ENCODE results near the gene FMR1. TPM values are rescaled to one million over a fixed set of nuclear protein-coding genes. Genes with fewer than 3 reads are reported as not detected.

Gene FMR1
- total RNA-seq, 1 donor from 2014 or later: 45.6 TPM

DNA sequence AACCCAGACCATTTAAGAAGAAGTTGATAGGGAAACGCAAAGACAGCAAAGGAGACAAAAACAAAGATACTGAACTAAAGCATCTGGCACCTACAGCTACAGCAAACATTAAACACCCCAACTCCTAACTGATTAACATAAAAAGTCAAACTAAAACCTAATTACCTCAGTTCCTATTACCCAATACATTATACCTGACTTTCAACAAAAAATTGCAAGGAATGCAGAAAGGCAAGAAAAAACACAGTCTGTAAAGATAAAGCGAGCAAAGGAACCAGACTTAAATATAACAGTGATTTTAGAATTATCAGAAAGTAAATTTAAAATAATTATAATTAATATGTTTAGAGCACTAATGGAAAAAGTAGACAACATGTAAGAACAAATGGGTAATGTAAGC is 9.4 kb upstream of the FMR1 start:
- Histone ChIP-seq H3K4me3 (ENCODE audit: insufficient read depth, low read depth, low read length) (no peak overlapping the region), H3K27ac (ENCODE audit: low read depth, low read length) (no peak overlapping the region), H3K4me1 (ENCODE audit: insufficient read depth, low read length) (no peaks in the 10 kb centered on the region), H3K79me2 (ENCODE audit: insufficient read depth, low read length) (no peaks in the 10 kb centered on the region), H3K36me3 (ENCODE audit: insufficient read depth, low read length) (no peaks in the 10 kb centered on the region), H3K4me2 (ENCODE audit: low read length) (no peak overlapping the region), H3K27me3 (ENCODE audit: insufficient read depth, low read length) (no peaks in the 10 kb centered on the region), H3K9me3 (ENCODE audit: insufficient read depth, low read depth, low read length) (no peaks in the 10 kb centered on the region), H3K9ac (ENCODE audit: low read length) (no peak overlapping the region), H4K20me1 (ENCODE audit: insufficient read depth, low read length) (no peaks in the 10 kb centered on the region), H2AFZ (ENCODE audit: low read depth, low read length) (no peak overlapping the region)
- Mint-ChIP-seq H3K4me1 (ENCODE audit: low read depth, unreplicated experiment) (peaks cover 5% of the 10 kb centered on the region), H3K9me3 (ENCODE audit: unreplicated experiment) (no peaks in the 10 kb centered on the region), H3K27ac (ENCODE audit: unreplicated experiment) (no peak overlapping the region), H3K36me3 (ENCODE audit: low read depth, unreplicated experiment) (no peaks in the 10 kb centered on the region), H3K4me3 (ENCODE audit: unreplicated experiment) (no peak overlapping the region), H3K27me3 (ENCODE audit: low read depth, unreplicated experiment) (no peaks in the 10 kb centered on the region)
- DNase-seq (ENCODE audit: low read depth) (no peak), FAIRE-seq (peak; percentile 91)
- TF ChIP-seq EZH2 (IDR thresholded peaks at IDR 0.05; ENCODE audit: insufficient read depth, low read length): no peak
- TF ChIP-seq, protein P1, sequence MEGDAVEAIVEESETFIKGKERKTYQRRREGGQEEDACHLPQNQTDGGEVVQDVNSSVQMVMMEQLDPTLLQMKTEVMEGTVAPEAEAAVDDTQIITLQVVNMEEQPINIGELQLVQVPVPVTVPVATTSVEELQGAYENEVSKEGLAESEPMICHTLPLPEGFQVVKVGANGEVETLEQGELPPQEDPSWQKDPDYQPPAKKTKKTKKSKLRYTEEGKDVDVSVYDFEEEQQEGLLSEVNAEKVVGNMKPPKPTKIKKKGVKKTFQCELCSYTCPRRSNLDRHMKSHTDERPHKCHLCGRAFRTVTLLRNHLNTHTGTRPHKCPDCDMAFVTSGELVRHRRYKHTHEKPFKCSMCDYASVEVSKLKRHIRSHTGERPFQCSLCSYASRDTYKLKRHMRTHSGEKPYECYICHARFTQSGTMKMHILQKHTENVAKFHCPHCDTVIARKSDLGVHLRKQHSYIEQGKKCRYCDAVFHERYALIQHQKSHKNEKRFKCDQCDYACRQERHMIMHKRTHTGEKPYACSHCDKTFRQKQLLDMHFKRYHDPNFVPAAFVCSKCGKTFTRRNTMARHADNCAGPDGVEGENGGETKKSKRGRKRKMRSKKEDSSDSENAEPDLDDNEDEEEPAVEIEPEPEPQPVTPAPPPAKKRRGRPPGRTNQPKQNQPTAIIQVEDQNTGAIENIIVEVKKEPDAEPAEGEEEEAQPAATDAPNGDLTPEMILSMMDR (IDR thresholded peaks at IDR 0.05; ENCODE audit: insufficient read depth, low read depth, low read length): no peak

DNA sequence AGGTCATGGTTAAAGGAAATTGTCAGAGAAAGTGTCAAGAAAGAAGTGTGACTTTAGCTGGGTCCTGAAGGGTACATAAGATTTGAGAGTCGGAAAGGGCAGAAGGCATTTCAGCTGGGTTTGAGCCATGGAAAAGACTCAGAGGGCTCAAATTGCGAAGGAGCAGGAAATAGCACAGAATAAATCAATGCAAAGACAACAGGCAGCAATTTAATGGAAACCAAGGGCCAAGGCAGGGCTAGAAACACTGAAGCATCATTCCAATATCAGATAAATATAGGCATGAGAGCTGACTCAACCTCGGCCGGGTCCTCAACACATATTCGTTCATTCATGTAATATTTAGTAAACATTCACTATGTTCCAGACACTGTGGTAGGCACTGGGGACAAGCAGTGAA is 3.6 kb upstream of the FMR1 start:
- Histone ChIP-seq H3K27me3 (ENCODE audit: insufficient read depth, low read length) (no peaks in the 10 kb centered on the region), H3K27ac (ENCODE audit: low read depth, low read length) (no peak overlapping the region), H2AFZ (ENCODE audit: low read depth, low read length) (no peak overlapping the region), H3K79me2 (ENCODE audit: insufficient read depth, low read length) (peaks cover 9% of the 10 kb centered on the region), H3K4me1 (ENCODE audit: insufficient read depth, low read length) (no peaks in the 10 kb centered on the region), H3K9ac (ENCODE audit: low read length) (no peak overlapping the region), H3K9me3 (ENCODE audit: insufficient read depth, low read depth, low read length) (no peaks in the 10 kb centered on the region), H3K4me3 (ENCODE audit: insufficient read depth, low read depth, low read length) (no peak overlapping the region), H3K4me2 (ENCODE audit: low read length) (no peak overlapping the region), H3K36me3 (ENCODE audit: insufficient read depth, low read length) (no peaks in the 10 kb centered on the region), H4K20me1 (ENCODE audit: insufficient read depth, low read length) (peaks cover 5% of the 10 kb centered on the region)
- DNase-seq (ENCODE audit: low read depth) (no peak), FAIRE-seq (peak; percentile 52)
- Mint-ChIP-seq H3K36me3 (ENCODE audit: low read depth, unreplicated experiment) (no peaks in the 10 kb centered on the region), H3K9me3 (ENCODE audit: unreplicated experiment) (no peaks in the 10 kb centered on the region), H3K27me3 (ENCODE audit: low read depth, unreplicated experiment) (no peaks in the 10 kb centered on the region), H3K27ac (ENCODE audit: unreplicated experiment) (no peak overlapping the region), H3K4me3 (ENCODE audit: unreplicated experiment) (no peak overlapping the region), H3K4me1 (ENCODE audit: low read depth, unreplicated experiment) (peaks cover 1% of the 10 kb centered on the region)
- no peak for TF ChIP-seq EZH2 (IDR thresholded peaks at IDR 0.05; ENCODE audit: insufficient read depth, low read length)
- TF ChIP-seq, protein P1 (IDR thresholded peaks at IDR 0.05; ENCODE audit: insufficient read depth, low read depth, low read length): no peak

DNA sequence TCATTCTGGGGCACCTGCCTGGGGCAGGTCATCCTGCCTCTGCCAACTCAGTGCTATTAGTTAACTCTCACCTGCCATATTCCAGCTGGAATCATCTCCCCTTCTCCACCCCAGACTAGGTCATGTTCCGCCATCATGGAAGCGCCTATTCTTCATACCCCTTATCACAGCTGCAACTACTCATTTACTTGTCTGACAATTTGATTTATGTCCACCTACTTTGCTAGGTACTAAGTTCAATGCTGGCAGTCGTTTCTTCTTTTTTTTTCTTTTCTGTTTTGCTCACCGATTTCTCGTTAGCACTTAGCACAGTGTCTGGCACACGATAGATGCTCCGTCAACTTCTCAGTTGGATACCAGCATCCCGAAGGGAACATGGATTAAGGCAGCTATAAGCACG is 1.1 kb upstream of the FMR1 start:
- peak; percentile 5 for FAIRE-seq
- DNase-seq (ENCODE audit: low read depth): no peak

More for the DNA sequence above, 1.1 kb upstream of the FMR1 start:
- no peaks in the 10 kb centered on the region for H3K27me3 ChIP-seq (ENCODE audit: insufficient read depth, low read length)
- no peaks in the 10 kb centered on the region for H3K36me3 ChIP-seq (ENCODE audit: insufficient read depth, low read length)
- Mint-ChIP-seq H3K9me3 (ENCODE audit: unreplicated experiment) (no peaks in the 10 kb centered on the region), H3K4me1 (ENCODE audit: low read depth, unreplicated experiment) (peaks cover 4% of the 10 kb centered on the region), H3K27ac (ENCODE audit: unreplicated experiment) (peak overlapping the region; percentile 29), H3K27me3 (ENCODE audit: low read depth, unreplicated experiment) (no peaks in the 10 kb centered on the region), H3K4me3 (ENCODE audit: unreplicated experiment) (peak overlapping the region; percentile 21), H3K36me3 (ENCODE audit: low read depth, unreplicated experiment) (no peaks in the 10 kb centered on the region)
- H3K9me3 ChIP-seq (ENCODE audit: insufficient read depth, low read depth, low read length): no peaks in the 10 kb centered on the region
- H3K9ac ChIP-seq (ENCODE audit: low read length): no peak overlapping the region
- no peak overlapping the region for H3K4me3 ChIP-seq (ENCODE audit: insufficient read depth, low read depth, low read length)
- H3K27ac ChIP-seq (ENCODE audit: low read depth, low read length): no peak overlapping the region
- H3K4me1 ChIP-seq (ENCODE audit: insufficient read depth, low read length): peaks cover 8% of the 10 kb centered on the region
- peaks cover 34% of the 10 kb centered on the region for H3K79me2 ChIP-seq (ENCODE audit: insufficient read depth, low read length)
- H3K4me2 ChIP-seq (ENCODE audit: low read length): no peak overlapping the region
- peaks cover 24% of the 10 kb centered on the region for H4K20me1 ChIP-seq (ENCODE audit: insufficient read depth, low read length)
- TF ChIP-seq EZH2 (IDR thresholded peaks at IDR 0.05; ENCODE audit: insufficient read depth, low read length): no peak
- TF ChIP-seq, protein P1 (IDR thresholded peaks at IDR 0.05; ENCODE audit: insufficient read depth, low read depth, low read length): no peak
- no peak overlapping the region for H2AFZ ChIP-seq (ENCODE audit: low read depth, low read length)
